Esophagus squamous epithelium (tissue), 5 donors: ENCODE results near the gene OR1F1. TPM values are rescaled to one million over a fixed set of nuclear protein-coding genes. Genes with fewer than 3 reads are reported as not detected.

Source experiments
- DNase-seq: peaks from one replicate; lab custom pipeline; 2025; lab: John Stamatoyannopoulos, UW
- H3K27ac ChIP-seq, 4 donors: fragments of 200-600 bp; sonication (generic); one replicate each; pipeline ENCODE4 v1.5.1; 2016 to 2019; ENCODE audit warnings: mild to moderate bottlenecking in 1 of 4
- H3K27me3 ChIP-seq, 4 donors: fragments of 200-600 bp; sonication (generic); 1 replicate in 3 of 4; 2 replicates in 1 of 4; pipeline versions ENCODE4 v1.5.1 to v1.6.0; 2017 to 2021; ENCODE audit warnings: antibody characterized with exemption in 1 of 4
- H3K36me3 ChIP-seq, 3 donors: fragments of 200-600 bp; sonication (generic); one replicate each; pipeline ENCODE4 v1.5.1; 2016 to 2019
- H3K4me1 ChIP-seq, 3 donors: fragments of 200-600 bp; sonication (generic); one replicate each; pipeline ENCODE4 v1.5.1; 2017 to 2019
- H3K4me3 ChIP-seq, 4 donors: fragments of 200-600 bp; sonication (generic); 1 replicate in 3 of 4; 2 replicates in 1 of 4; pipeline ENCODE4 v1.5.1; 2016 to 2019; ENCODE audit warnings: mild to moderate bottlenecking in 2 of 4, moderate library complexity in 1 of 4
- H3K9me3 ChIP-seq, 3 donors: fragments of 200-600 bp; sonication (generic); one replicate each; pipeline ENCODE4 v1.5.1; 2016 to 2019
- CTCF ChIP-seq, 6 experiments: fragments of 450-650 bp in 4 of 6; fragments of 200-600 bp in 2 of 6; sonication (generic) in 2 of 6; IDR thresholded peaks; one replicate each; pipeline ENCODE4 v1.5.1; 2016 to 2019; ENCODE audit warnings: antibody characterized with exemption in 6 of 6, mild to moderate bottlenecking in 4 of 6, moderate library complexity in 4 of 6
- POLR2A ChIP-seq, 4 donors: fragments of 450-650 bp; IDR thresholded peaks; one replicate each; pipeline ENCODE4 v1.6.1; 2017; ENCODE audit warnings: antibody characterized with exemption in 4 of 4, mild to moderate bottlenecking in 4 of 4, moderate library complexity in 3 of 4
- WGBS, 2 donors: methylation state at CpG; one replicate each; pipeline ENCODE4 v1.1.5; 2018; 5-methylcytosine and 5-hydroxymethylcytosine counted together
- intact Hi-C: fragments of 100-400 bp; cut with DNase I; formaldehyde crosslinking; loops from one replicate; pipeline ENCODE4 v1.15.0; 2022
- total RNA-seq, 4 donors: library from RNA; depleted of rRNA; stranded (reverse); fragments of >200 nt; gene quantifications; one replicate each; pipeline ENCODE4 v1.1.0, GENCODE V29; 2016
- donor health status: DM: yes; HTN: yes; CAD: no.

OR1F1 gene
- total RNA-seq, 4 donors from 2014 or later, result not detected

- Histone ChIP-seq H3K9me3 (peaks cover 0 to 7% (median 0%) of the 10 kb centered on the region in 3 donors), H3K36me3 (no peaks in the 10 kb centered on the region), H3K4me1 (peaks cover 16 to 39% (median 16%) of the 10 kb centered on the region in 3 donors), H3K4me3 (no peak overlapping the region), H3K27me3 (peaks cover 9 to 100% (median 60%) of the 10 kb centered on the region in 4 donors), H3K27ac (no peak overlapping the region)
- 16 to 25% methylated on average over 7 to 11 of the region's 11 CpGs for WGBS, 2 donors
- TF ChIP-seq POLR2A (IDR thresholded peaks at IDR 0.05), result no peak
- DNase-seq, result no peak
- intact Hi-C loops, result no loop called here
Observed at GRCh38 chr16:3189869-3190268, 1.9 kb downstream of the OR1F1 start.

DNA sequence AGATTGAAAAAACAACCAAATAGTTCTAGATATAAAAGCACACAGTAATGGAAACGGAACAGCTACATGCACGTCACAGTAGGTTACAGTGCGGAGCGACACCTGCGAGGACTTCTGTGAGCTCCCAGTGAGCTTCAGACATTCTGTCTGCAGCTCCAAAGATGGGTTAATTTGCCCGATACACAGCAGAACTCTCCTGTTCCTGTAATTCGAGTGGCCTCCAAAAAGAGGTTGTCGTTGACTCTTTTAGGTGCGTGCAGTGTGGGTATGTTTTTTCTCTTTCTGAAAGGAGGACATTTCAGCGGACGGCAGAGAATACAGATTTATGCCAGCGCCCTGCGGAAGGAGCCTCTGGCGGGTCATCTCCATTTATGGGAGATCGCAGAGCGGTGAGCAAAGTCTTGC lies 2.9 kb downstream of the OR1F1 start:
- no peak overlapping the region for H3K27ac ChIP-seq
- H3K27me3 ChIP-seq, result peaks cover 9 to 100% (median 61%) of the 10 kb centered on the region in 4 donors
- 19 to 20% methylated on average over 11 to 16 of the region's 16 CpGs for WGBS, 2 donors
- intact Hi-C loops, result no loop called here
- H3K9me3 ChIP-seq, result peaks cover 0 to 7% (median 0%) of the 10 kb centered on the region in 3 donors
- H3K4me3 ChIP-seq, result no peak overlapping the region
- TF ChIP-seq CTCF (IDR thresholded peaks at IDR 0.05) (no peak), POLR2A (IDR thresholded peaks at IDR 0.05) (no peak)
- DNase-seq, result no peak
- H3K36me3 ChIP-seq, result no peaks in the 10 kb centered on the region
- H3K4me1 ChIP-seq, result peaks cover 16 to 39% (median 16%) of the 10 kb centered on the region in 3 donors

GRCh38 chr16:3192476-3193019 lies 4.5 kb downstream of the OR1F1 start:
- TF ChIP-seq CTCF (IDR thresholded peaks at IDR 0.05) (no peak), POLR2A (IDR thresholded peaks at IDR 0.05) (no peak)
- Histone ChIP-seq H3K27ac (no peak overlapping the region), H3K36me3 (no peaks in the 10 kb centered on the region), H3K27me3 (peaks cover 9 to 99% (median 57%) of the 10 kb centered on the region in 4 donors), H3K9me3 (peaks cover 0 to 7% (median 0%) of the 10 kb centered on the region in 3 donors), H3K4me1 (peaks cover 16 to 39% (median 16%) of the 10 kb centered on the region in 3 donors), H3K4me3 (no peak overlapping the region)
- 60 to 67% methylated on average over 17 to 30 of the region's 36 CpGs for WGBS, 2 donors
- intact Hi-C loops, result no loop called here
- no peak for DNase-seq

DNA sequence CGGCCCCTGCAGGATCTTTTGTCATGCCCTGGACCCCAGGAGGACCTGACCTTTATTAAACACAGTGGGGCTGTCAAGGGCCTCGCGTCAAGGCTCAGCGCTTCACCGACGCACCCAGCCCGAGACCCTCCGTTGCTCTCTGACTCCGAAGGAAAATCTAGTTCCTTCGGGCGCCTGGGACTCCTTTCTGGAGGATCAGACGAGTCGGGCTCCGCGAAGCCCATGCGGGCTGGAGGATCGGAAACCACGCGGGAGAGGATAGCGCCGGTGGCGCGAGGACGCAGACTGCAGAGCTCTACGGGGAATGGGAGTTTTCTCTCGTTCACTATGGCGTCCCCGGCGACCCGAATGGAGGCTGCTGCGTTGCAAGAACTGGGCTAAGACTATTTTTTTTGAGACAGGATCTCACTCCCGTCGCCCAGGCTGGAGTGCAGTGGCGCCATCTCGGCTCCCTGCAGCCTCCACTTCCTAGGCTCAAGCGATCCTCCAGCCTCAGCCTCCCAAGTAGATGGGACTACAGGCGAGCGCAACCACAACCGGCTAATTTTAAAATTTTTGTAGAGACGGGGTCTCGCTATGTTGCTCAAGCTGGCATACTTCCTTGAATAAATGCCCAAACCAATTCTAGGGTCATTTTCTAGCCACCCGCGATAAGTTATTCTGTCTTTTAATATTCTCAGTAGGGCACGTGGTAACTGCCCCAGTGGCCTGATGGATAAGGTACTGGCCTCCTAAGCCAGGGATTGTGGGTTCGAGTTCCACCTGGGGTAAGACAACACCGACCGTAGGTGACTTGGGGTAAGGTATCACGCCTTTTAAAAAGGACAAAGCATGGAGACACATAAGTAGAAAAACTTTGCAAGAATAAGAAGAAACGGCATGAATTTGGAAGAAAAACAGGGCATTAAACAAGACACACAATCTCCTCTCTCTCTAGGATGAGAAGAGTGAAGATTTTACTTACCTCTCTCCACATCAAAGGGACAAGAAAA lies 5.5 kb downstream of the OR1F1 start:
- DNase-seq, result no peak
- intact Hi-C loops, result no loop called here
- no peak overlapping the region for H3K4me3 ChIP-seq
- H3K9me3 ChIP-seq, result peaks cover 0 to 7% (median 0%) of the 10 kb centered on the region in 3 donors
- peaks cover 10 to 30% (median 11%) of the 10 kb centered on the region in 3 donors for H3K4me1 ChIP-seq
- peaks cover 6 to 96% (median 52%) of the 10 kb centered on the region in 4 donors for H3K27me3 ChIP-seq
- TF ChIP-seq POLR2A (IDR thresholded peaks at IDR 0.05) (no peak), CTCF (IDR thresholded peaks at IDR 0.05) (no peak)
- 81 to 84% methylated on average over 32 to 49 of the region's 49 CpGs for WGBS, 2 donors
- H3K36me3 ChIP-seq, result no peaks in the 10 kb centered on the region
- H3K27ac ChIP-seq, result no peak overlapping the region

- Histone ChIP-seq H3K4me3 (no peak overlapping the region), H3K27me3 (peaks cover 0 to 95% (median 39%) of the 10 kb centered on the region in 4 donors), H3K4me1 (peaks cover 0 to 18% (median 0%) of the 10 kb centered on the region in 3 donors), H3K27ac (no peak overlapping the region), H3K36me3 (no peaks in the 10 kb centered on the region), H3K9me3 (peaks cover 0 to 7% (median 0%) of the 10 kb centered on the region in 3 donors)
- intact Hi-C loops, result no loop called here
- TF ChIP-seq POLR2A (IDR thresholded peaks at IDR 0.05) (no peak), CTCF (IDR thresholded peaks at IDR 0.05) (no peak)
- DNase-seq, result no peak
- WGBS, 2 donors, result 88 to 92% methylated on average over 2 to 5 of the region's 20 CpGs
Observed at GRCh38 chr16:3194792-3195191, 6.8 kb downstream of the OR1F1 start.
